HG02571 (cell line): ENCODE results near the gene LRRTM4.

ENCODE experiments used
- ATAC-seq: cut with Tn5 transposase; IDR thresholded peaks from one replicate; pipeline ENCODE4 v1.9.1; 2021; ENCODE audit warnings: mild to moderate bottlenecking, moderate library complexity; ENCODE audit not compliant: unreplicated experiment

Gene LRRTM4

GRCh38 chr2:76928026-76928425 is 594.1 kb downstream of the LRRTM4 start:
- no peak for ATAC-seq

GRCh38 chr2:76921006-76921405 is 601.2 kb downstream of the LRRTM4 start:
- no peak for ATAC-seq

GRCh38 chr2:76895469-76895868 is 626.7 kb downstream of the LRRTM4 start:
- no peak for ATAC-seq

GRCh38 chr2:76870581-76870980 is 651.6 kb downstream of the LRRTM4 start:
- no peak for ATAC-seq

GRCh38 chr2:76870011-76870410 is 652.2 kb downstream of the LRRTM4 start:
- ATAC-seq = no peak

GRCh38 chr2:76867854-76868253 is 654.3 kb downstream of the LRRTM4 start:
- no peak for ATAC-seq

- no peak for ATAC-seq
Measured at GRCh38 chr2:76866464-76866863, 655.7 kb downstream of the LRRTM4 start.

- ATAC-seq = no peak
Measured at GRCh38 chr2:76862901-76863300, 659.3 kb downstream of the LRRTM4 start.

- ATAC-seq = no peak
Measured at GRCh38 chr2:76861708-76862107, 660.5 kb downstream of the LRRTM4 start.

GRCh38 chr2:76851000-76851399 is 671.2 kb downstream of the LRRTM4 start:
- no peak for ATAC-seq

- ATAC-seq = no peak
Measured at GRCh38 chr2:76849086-76849485, 673.1 kb downstream of the LRRTM4 start.

- ATAC-seq = no peak
Measured at GRCh38 chr2:76839826-76840225, 682.4 kb downstream of the LRRTM4 start.

- ATAC-seq = no peak
Measured at GRCh38 chr2:76829374-76830234, 692.6 kb downstream of the LRRTM4 start.

GRCh38 chr2:76826691-76827090 is 695.5 kb downstream of the LRRTM4 start:
- no peak for ATAC-seq

GRCh38 chr2:76825140-76825970 is 696.8 kb downstream of the LRRTM4 start:
- no peak for ATAC-seq

GRCh38 chr2:76821731-76822130 is 700.4 kb downstream of the LRRTM4 start:
- ATAC-seq = no peak

GRCh38 chr2:76813084-76813483 is 709.1 kb downstream of the LRRTM4 start:
- no peak for ATAC-seq

- ATAC-seq = no peak
Measured at GRCh38 chr2:76812156-76812555, 710.0 kb downstream of the LRRTM4 start.

- no peak for ATAC-seq
Measured at GRCh38 chr2:76809136-76809535, 713.0 kb downstream of the LRRTM4 start.

- ATAC-seq = no peak
Measured at GRCh38 chr2:76808732-76809131, 713.4 kb downstream of the LRRTM4 start.

GRCh38 chr2:76793647-76794334 is 728.4 kb downstream of the LRRTM4 start:
- ATAC-seq = no peak
